ENCODE data around the gene CNN2. TPM values are rescaled to one million over a fixed set of nuclear protein-coding genes. Genes with fewer than 3 reads are reported as not detected.

The CNN2 gene
- total RNA-seq, 2 donors from 2014 or later, result 47.8 to 48.5 TPM

DNA sequence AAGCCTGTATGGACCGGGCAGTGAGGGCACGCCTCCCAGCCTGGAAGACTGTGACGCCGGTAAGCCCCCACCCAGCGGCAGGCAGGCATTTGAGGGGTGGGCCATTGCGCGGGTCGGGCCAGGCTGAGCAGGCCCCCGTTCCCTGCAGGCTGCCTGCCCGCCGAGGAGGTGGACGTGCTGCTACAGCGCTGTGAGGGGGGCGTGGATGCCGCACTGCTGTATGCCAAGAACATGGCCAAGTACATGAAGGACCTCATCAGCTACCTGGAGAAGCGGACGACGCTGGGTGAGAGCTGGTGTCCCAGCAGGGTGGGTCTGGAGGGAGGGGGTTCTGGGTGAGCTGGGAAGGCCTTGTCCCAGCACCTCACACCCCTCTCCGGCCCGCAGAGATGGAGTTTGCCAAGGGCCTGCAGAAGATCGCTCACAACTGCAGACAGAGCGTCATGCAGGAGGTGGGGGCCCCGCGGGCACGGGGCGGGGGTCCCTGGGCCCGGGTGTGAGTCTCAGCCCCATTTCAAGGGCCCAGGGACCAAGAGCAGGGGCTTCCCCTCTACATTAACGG, 47.6 kb downstream of the CNN2 start:
- Histone ChIP-seq H3K4me3 (peak overlapping the region in 1 of 2 donors; percentile 17), H3K4me1 (peaks cover 0 to 12% of the 10 kb centered on the region in 2 donors), H3K9me3 (no peaks in the 10 kb centered on the region), H3K27me3 (peaks cover 4 to 5% of the 10 kb centered on the region in 2 donors), H3K36me3 (no peaks in the 10 kb centered on the region), H3K27ac (no peak overlapping the region)
- DNase-seq (ENCODE audit: low spot score), result no peak
- TF ChIP-seq, protein P1, sequence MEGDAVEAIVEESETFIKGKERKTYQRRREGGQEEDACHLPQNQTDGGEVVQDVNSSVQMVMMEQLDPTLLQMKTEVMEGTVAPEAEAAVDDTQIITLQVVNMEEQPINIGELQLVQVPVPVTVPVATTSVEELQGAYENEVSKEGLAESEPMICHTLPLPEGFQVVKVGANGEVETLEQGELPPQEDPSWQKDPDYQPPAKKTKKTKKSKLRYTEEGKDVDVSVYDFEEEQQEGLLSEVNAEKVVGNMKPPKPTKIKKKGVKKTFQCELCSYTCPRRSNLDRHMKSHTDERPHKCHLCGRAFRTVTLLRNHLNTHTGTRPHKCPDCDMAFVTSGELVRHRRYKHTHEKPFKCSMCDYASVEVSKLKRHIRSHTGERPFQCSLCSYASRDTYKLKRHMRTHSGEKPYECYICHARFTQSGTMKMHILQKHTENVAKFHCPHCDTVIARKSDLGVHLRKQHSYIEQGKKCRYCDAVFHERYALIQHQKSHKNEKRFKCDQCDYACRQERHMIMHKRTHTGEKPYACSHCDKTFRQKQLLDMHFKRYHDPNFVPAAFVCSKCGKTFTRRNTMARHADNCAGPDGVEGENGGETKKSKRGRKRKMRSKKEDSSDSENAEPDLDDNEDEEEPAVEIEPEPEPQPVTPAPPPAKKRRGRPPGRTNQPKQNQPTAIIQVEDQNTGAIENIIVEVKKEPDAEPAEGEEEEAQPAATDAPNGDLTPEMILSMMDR (IDR thresholded peaks at IDR 0.05), result no peak

DNA sequence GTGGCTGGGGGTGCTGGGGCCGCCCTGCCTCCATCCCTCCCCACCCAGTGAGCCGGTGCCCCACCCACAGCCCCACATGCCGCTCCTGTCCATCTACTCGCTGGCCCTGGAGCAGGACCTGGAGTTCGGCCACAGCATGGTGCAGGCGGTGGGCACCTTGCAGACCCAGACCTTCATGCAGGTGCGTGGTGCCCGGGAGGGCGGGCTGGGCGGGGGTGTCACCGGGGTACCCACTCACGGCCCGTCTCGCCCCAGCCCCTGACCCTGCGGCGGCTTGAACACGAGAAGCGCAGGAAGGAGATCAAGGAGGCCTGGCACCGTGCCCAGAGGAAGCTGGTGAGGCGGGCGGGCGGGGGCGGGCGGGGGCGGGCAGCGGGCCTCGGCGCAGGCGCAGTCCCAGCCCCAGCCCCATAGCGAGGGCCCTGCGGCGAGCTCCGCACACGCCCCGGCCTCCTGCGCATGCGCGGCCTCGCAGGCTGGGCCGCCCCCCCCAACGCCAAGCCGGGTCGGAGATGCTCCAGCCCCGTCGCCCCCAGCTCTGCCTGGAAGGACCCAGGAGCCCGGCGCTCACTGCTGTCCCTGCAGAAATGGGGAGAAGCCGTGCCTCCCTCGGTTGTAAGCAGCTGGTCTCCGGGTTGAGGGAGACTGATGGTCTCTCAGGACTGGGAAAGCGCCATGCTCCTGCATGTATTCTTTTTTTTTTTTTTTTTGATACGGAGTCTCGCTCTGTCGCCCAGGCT, 48.3 kb downstream of the CNN2 start:
- Histone ChIP-seq H3K27ac (no peak overlapping the region), H3K4me3 (peak overlapping the region in 1 of 2 donors; percentile 17), H3K36me3 (no peaks in the 10 kb centered on the region), H3K4me1 (peaks cover 0 to 6% of the 10 kb centered on the region in 2 donors), H3K9me3 (no peaks in the 10 kb centered on the region), H3K27me3 (peaks cover 0 to 4% of the 10 kb centered on the region in 2 donors)
- DNase-seq (ENCODE audit: low spot score), result peak; percentile 68
- TF ChIP-seq, protein P1 (IDR thresholded peaks at IDR 0.05), result no peak

DNA sequence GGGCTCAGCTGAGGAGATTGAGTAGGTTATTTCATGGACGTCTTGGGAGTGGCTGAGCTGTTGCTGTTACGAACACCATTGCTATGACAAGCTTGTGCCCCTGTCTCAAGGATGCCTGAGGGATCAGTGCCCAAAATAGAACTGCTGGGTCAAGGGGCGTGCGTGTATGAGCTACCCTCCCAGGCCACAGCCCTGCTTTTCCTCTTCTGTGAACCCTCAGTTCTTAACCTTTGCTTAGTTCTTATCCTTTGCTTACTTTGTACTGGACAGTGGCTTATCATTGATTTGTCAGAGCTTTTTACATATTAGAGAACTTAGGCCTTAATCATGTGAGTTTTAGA, 49.6 kb downstream of the CNN2 start:
- H3K4me3 ChIP-seq, result no peak overlapping the region
- no peak for DNase-seq (ENCODE audit: low spot score)
- H3K9me3 ChIP-seq, result no peaks in the 10 kb centered on the region
- H3K36me3 ChIP-seq, result no peaks in the 10 kb centered on the region
- peaks cover 0 to 6% of the 10 kb centered on the region in 2 donors for H3K4me1 ChIP-seq
- H3K27ac ChIP-seq, result no peak overlapping the region
- TF ChIP-seq, protein P1 (IDR thresholded peaks at IDR 0.05), result no peak
- H3K27me3 ChIP-seq, result no peaks in the 10 kb centered on the region

DNA sequence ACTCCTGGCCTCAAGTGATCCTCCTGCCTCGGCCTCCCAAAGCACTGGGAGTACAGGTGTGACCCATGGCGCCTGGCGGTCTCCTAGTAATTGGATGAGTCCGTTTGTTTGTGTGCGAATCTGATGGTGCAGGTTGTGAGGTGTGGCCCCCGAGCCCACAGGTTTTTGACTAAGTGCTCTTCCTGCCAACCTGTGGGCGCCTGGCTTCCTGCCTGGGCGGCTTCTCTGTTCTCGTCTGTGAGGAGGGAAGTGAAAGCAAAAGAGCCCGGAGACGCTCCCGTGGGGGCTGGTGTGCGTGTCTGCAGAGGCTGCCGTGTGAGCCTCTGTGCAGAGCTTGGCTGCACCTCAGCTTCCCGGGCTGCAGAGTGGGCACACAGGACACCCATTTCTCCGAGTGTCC, 50.5 kb downstream of the CNN2 start:
- H3K4me1 ChIP-seq, result peaks cover 0 to 4% of the 10 kb centered on the region in 2 donors
- H3K36me3 ChIP-seq, result no peaks in the 10 kb centered on the region
- TF ChIP-seq, protein P1 (IDR thresholded peaks at IDR 0.05), result no peak
- H3K27ac ChIP-seq, result no peak overlapping the region
- no peaks in the 10 kb centered on the region for H3K9me3 ChIP-seq
- H3K4me3 ChIP-seq, result no peak overlapping the region
- no peaks in the 10 kb centered on the region for H3K27me3 ChIP-seq
- no peak for DNase-seq (ENCODE audit: low spot score)

DNA sequence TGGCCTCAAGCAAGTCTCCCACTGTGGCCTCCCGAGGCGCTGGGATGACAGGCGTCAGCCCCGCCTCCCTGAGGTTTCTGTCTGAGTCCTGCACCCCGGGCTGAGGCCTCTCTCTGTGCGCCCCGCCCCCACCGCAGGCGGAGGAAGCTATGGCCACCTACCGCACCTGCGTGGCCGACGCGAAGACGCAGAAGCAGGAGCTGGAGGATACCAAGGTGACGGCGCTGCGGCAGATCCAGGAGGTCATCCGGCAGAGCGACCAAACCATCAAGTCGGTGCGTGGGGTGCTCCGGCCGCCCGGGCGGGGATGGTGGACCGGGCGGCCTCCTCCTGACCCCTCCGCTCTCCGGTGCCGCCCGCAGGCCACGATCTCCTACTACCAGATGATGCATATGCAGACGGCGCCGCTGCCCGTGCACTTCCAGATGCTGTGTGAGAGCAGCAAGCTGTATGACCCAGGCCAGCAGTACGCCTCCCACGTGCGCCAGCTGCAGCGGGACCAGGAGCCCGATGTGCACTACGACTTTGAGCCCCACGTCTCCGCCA, 53.2 kb downstream of the CNN2 start:
- Histone ChIP-seq H3K9me3 (no peaks in the 10 kb centered on the region), H3K4me3 (no peak overlapping the region), H3K27me3 (no peaks in the 10 kb centered on the region), H3K4me1 (peaks cover 0 to 18% of the 10 kb centered on the region in 2 donors), H3K27ac (no peak overlapping the region), H3K36me3 (no peaks in the 10 kb centered on the region)
- TF ChIP-seq, protein P1 (IDR thresholded peaks at IDR 0.05), result no peak
- DNase-seq (ENCODE audit: low spot score), result no peak

All from right atrium auricular region (tissue), 2 donors.